DND-41 (cell line): ENCODE results near the gene TNIP3.

Experiments
- CTCF ChIP-seq: IDR thresholded peaks from 2 replicates; pipeline ENCODE4 v1.5.1; 2012; ENCODE audit warnings: borderline replicate concordance, low read length, moderate library complexity, mild to moderate bottlenecking; ENCODE audit not compliant: poor library complexity, severe bottlenecking; ENCODE audit errors: extremely low read depth
- EZH2 ChIP-seq: IDR thresholded peaks from 3 replicates; pipeline ENCODE4 v1.6.1; 2012; ENCODE audit warnings: borderline replicate concordance, low read depth, mild to moderate bottlenecking, moderate library complexity, low read length, inconsistent platforms; ENCODE audit not compliant: severe bottlenecking

- no peak for TF ChIP-seq CTCF
- no peak for TF ChIP-seq EZH2
Observed at GRCh38 chr4:121195649-121196048, 31.5 kb upstream of the TNIP3 start.
